ENCODE results near the gene EDN3.

EDN3 gene

GRCh38 chr20:59365611-59366285 lies 65.3 kb downstream of the EDN3 start:
- DNase-seq = no peak

GRCh38 chr20:59371431-59371830 lies 71.0 kb downstream of the EDN3 start:
- no peak for DNase-seq

- no peak for DNase-seq
Observed at GRCh38 chr20:59374261-59374660, 73.8 kb downstream of the EDN3 start.

GRCh38 chr20:59375541-59375940 lies 75.1 kb downstream of the EDN3 start:
- no peak for DNase-seq

All from NCI-H526 (cell line).